SK-N-MC (cell line): Measurements from ENCODE around the gene PTTG2.

Experiments
- EZH2 ChIP-seq: fragments of 200-600 bp; sonication (generic); IDR thresholded peaks from one replicate; pipeline ENCODE4 v1.6.1; 2017; ENCODE audit warnings: antibody characterized with exemption
- FOXP2 ChIP-seq: optimal IDR thresholded peaks from 2 replicates; pipeline ENCODE3; 2011; ENCODE audit warnings: mild to moderate bottlenecking, moderate library complexity; ENCODE audit not compliant: insufficient read depth; ENCODE audit errors: extremely low read length, control extremely low read depth
- POLR2AphosphoS5 ChIP-seq: IDR thresholded peaks from 2 replicates; pipeline ENCODE4 v1.6.1; 2012; ENCODE audit warnings: mild to moderate bottlenecking, low read depth, low read length, borderline replicate concordance

DNA sequence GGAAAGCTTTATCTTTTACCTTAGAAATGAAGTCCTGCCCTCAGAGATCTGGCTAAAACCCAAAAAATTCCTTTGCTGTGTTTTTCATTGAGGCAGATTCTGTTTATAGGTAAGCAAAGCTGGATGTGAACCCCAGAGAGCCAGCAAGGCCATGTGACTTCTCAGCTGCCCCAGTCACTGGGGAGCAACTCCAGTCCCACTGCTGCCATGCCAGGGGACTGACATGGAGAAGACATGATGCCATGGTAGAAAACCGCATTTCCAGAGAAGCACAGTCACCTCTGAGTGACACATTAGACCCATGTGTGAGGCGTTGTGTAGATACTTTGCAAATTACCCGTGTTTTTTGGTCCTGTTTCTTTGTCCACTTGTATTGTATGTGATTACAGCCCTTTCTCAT is 45.4 kb downstream of the PTTG2 start:
- TF ChIP-seq EZH2 (no peak), POLR2AphosphoS5 (no peak), FOXP2 (no peak)
